Heart left ventricle (tissue), 13 donors: ENCODE measurements around the gene ICAM2.

Experiments used
- POLR2A ChIP-seq, 2 donors: fragments of 450-650 bp; IDR thresholded peaks; one replicate each; pipeline ENCODE4 v1.6.1; 2017; ENCODE audit warnings: antibody characterized with exemption in 2 of 2, mild to moderate bottlenecking in 2 of 2, moderate library complexity in 2 of 2
- TF ChIP-seq, protein P1 (sequence below), 12 donors: fragments of 200-600 bp; sonication (generic) in 4 of 12; IDR thresholded peaks; one replicate each; pipeline versions ENCODE4 v1.5.0 to v1.8.0; 2018 to 2022; ENCODE audit warnings: antibody characterized with exemption in 12 of 12, mild to moderate bottlenecking in 5 of 12
- donor health status: ischemic (EF 13 %, LVEDD 7.1; RV severe dilation, severe dysfunction).
- donor health status: DM: no; HTN: yes; CAD: no.
- donor health status: DM: no; HTN: no; CAD: no.
- donor health status: ischemic (EF 25% LVEDD 6.9; RV normal size, moderate dysfunction).
- donor health status: ischemic (EF 25% LVEDD 5.7; RV mildly dilated, moderate dysfunction).
- donor health status: ischemic (EF 35%, LVEDD 5.7; RV mildly dilated, moderate dysfunction).
- donor health status: nonischemic (EF 11% LVEDD 7.7; RV severe dilation, severe dysfunction).
- donor health status: DM: yes; HTN: yes; CAD: no.
- donor health status: PGD.
- donor health status: ischemic (EF 29% LVEDD 5.4; RV normal size, mild dysfunction).
- donor health status: nonischemic (EF 23%, LVEDD 6.1; RV moderate dilation, normal function).

DNA sequence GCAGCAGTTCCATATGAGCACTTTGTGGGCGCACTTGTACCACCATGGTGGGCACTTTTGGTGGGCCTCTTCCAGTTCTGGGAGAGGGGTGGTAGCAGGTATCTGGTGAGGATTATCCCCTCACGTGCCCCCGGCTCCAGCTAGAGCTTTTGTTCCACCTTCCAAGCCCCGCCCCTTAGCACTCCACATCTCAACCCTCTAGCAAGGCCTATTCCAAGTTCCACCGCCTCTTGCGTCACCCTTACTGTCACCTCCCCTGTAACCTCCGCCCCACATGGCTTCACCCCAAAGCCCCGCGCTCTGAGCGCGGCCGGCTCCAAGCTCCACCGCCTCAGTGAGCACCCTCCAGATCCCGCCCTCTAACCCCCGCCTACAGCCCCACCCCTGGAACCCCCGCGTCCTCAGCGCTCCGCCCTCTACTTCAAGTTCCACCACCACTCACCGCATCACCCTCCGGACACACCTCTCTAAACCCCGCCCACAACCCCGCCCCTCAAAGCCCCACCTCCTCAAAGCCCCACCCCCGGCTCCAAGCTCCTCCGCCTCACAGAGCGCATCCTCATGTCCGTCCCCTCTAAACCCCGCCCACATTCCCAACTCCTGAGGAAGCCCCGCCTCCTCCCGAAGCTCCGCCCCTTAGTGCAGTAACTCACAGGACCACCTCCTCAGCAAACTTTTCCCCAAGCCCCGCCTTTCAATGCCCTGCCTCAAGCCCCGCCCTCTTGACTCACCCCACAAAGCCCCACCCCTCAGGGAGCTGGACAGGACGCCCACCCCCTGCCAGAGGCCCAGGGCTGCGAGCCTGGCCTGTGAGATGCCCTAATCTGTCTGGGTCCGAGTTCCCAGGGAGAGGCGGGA, 58.8 kb downstream of the ICAM2 start:
- no peak for TF ChIP-seq POLR2A (IDR thresholded peaks at IDR 0.05)
- TF ChIP-seq, protein P1, sequence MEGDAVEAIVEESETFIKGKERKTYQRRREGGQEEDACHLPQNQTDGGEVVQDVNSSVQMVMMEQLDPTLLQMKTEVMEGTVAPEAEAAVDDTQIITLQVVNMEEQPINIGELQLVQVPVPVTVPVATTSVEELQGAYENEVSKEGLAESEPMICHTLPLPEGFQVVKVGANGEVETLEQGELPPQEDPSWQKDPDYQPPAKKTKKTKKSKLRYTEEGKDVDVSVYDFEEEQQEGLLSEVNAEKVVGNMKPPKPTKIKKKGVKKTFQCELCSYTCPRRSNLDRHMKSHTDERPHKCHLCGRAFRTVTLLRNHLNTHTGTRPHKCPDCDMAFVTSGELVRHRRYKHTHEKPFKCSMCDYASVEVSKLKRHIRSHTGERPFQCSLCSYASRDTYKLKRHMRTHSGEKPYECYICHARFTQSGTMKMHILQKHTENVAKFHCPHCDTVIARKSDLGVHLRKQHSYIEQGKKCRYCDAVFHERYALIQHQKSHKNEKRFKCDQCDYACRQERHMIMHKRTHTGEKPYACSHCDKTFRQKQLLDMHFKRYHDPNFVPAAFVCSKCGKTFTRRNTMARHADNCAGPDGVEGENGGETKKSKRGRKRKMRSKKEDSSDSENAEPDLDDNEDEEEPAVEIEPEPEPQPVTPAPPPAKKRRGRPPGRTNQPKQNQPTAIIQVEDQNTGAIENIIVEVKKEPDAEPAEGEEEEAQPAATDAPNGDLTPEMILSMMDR (IDR thresholded peaks at IDR 0.05), result no peak
